SK-N-SH (cell line): ENCODE results near the gene ARFGEF2. TPM values are rescaled to one million over a fixed set of nuclear protein-coding genes. Genes with fewer than 3 reads are reported as not detected.

Source experiments
- CTCF ChIA-PET: fragments of 300-600, 350-600 bp; formaldehyde crosslinking; extraction: SDS; loops from one replicate; lab custom pipeline; 2021; lab: Yijun Ruan, JAX
- POLR2A ChIA-PET: fragments of 350-600 bp; sonication (Branson Sonifier 250); formaldehyde crosslinking; extraction: SDS; loops from one replicate; lab custom pipeline; 2020; ENCODE audit warnings: antibody characterized with exemption, inconsistent platforms; lab: Yijun Ruan, JAX
- DNase-seq: peaks from one replicate; pipeline ENCODE4 v3.0.0; 2012
- H2AFZ ChIP-seq: fragments of 200-600 bp; sonication (generic); 2 replicates; pipeline ENCODE4 v1.8.1; 2016; ENCODE audit warnings: antibody characterized with exemption, mild to moderate bottlenecking, low read depth
- H3F3A ChIP-seq: fragments of 200-600 bp; sonication (generic); replicated peaks from 2 replicates; pipeline ENCODE3; 2016; ENCODE audit warnings: antibody characterized with exemption, mild to moderate bottlenecking; ENCODE audit not compliant: insufficient read depth
- H3K27ac ChIP-seq, 2 experiments: fragments of 200-500 bp in 1 of 2; fragments of 200-600 bp in 1 of 2; sonication (Bioruptor generic) in 1 of 2; sonication (generic), shearing (Covaris generic) in 1 of 2; 2 replicates each; pipeline versions ENCODE4 v1.5.1 to v1.6.1; 2014 to 2016; ENCODE audit warnings: low read depth in 2 of 2, inconsistent platforms in 1 of 2, low read length in 1 of 2, mild to moderate bottlenecking in 1 of 2, mixed read lengths in 1 of 2
- H3K27me3 ChIP-seq: fragments of 200-600 bp; sonication (generic), shearing (Covaris generic); 2 replicates; pipeline ENCODE4 v1.6.1; 2016; ENCODE audit warnings: mixed run types; ENCODE audit not compliant: insufficient read depth
- H3K36me3 ChIP-seq, 2 experiments: fragments of 200-500 bp in 1 of 2; fragments of 200-600 bp in 1 of 2; sonication (Bioruptor generic) in 1 of 2; sonication (generic) in 1 of 2; replicated peaks in 1 of 2; 2 replicates each; pipeline versions ENCODE3 to v1.5.1; 2014 to 2016; ENCODE audit warnings: low read length in 1 of 2, mild to moderate bottlenecking in 1 of 2; ENCODE audit not compliant: insufficient read depth in 2 of 2, control insufficient read depth in 1 of 2
- H3K4me1 ChIP-seq, 2 experiments: fragments of 200-500 bp in 1 of 2; fragments of 200-600 bp in 1 of 2; sonication (Bioruptor generic) in 1 of 2; sonication (generic), shearing (Covaris generic) in 1 of 2; 2 replicates each; pipeline versions ENCODE4 v1.5.1 to v1.6.1; 2014 to 2016; ENCODE audit warnings: low read depth in 1 of 2, low read length in 1 of 2, mixed run types in 1 of 2; ENCODE audit not compliant: insufficient read depth in 2 of 2, control insufficient read depth in 1 of 2
- H3K4me2 ChIP-seq: fragments of 200-600 bp; sonication (generic), shearing (Covaris generic); 2 replicates; pipeline ENCODE4 v1.6.1; 2017; ENCODE audit warnings: mixed run types
- H3K4me3 ChIP-seq, 2 experiments: fragments of 200-500 bp in 1 of 2; fragments of 200-600 bp in 1 of 2; sonication (Bioruptor generic) in 1 of 2; sonication (generic), shearing (Covaris generic) in 1 of 2; 2 replicates each; pipeline versions ENCODE4 v1.5.1 to v1.8.1; 2014 to 2016; ENCODE audit warnings: low read depth in 2 of 2, inconsistent platforms in 1 of 2, low read length in 1 of 2, mild to moderate bottlenecking in 1 of 2, mixed read lengths in 1 of 2, moderate library complexity in 1 of 2
- H3K79me2 ChIP-seq: fragments of 200-600 bp; sonication (generic); 2 replicates; pipeline ENCODE4 v1.8.1; 2017; ENCODE audit warnings: mild to moderate bottlenecking; ENCODE audit not compliant: insufficient read depth
- H3K9ac ChIP-seq: fragments of 200-600 bp; sonication (generic); 2 replicates; pipeline ENCODE4 v1.6.1; 2017; ENCODE audit warnings: mixed run types
- H3K9me2 ChIP-seq: fragments of 200-600 bp; sonication (generic); 2 replicates; pipeline ENCODE4 v1.6.1; 2017; ENCODE audit warnings: mixed run types
- H3K9me3 ChIP-seq: fragments of 200-600 bp; sonication (generic); 2 replicates; pipeline ENCODE4 v1.6.1; 2017; ENCODE audit warnings: mixed run types, mild to moderate bottlenecking, moderate library complexity
- H4K20me1 ChIP-seq: fragments of 200-600 bp; sonication (generic); 2 replicates; pipeline ENCODE4 v1.6.1; 2017; ENCODE audit warnings: mild to moderate bottlenecking, mixed run types; ENCODE audit not compliant: insufficient read depth
- EP300 ChIP-seq, 2 experiments: IDR thresholded peaks; 2 replicates each; pipeline versions ENCODE4 v1.4.0 to v1.6.1; 2012; ENCODE audit warnings: borderline replicate concordance in 1 of 2, low read depth in 1 of 2, low read length in 1 of 2
- FOXJ3 ChIP-seq: sonication (generic); formaldehyde crosslinking; IDR thresholded peaks from 2 replicates; pipeline ENCODE4 v1.5.1; 2020; ENCODE audit warnings: mild to moderate bottlenecking, missing genetic modification reagents
- JUND ChIP-seq: IDR thresholded peaks from 2 replicates; pipeline ENCODE4 v1.4.0; 2012
- MEF2A ChIP-seq: IDR thresholded peaks from 2 replicates; pipeline ENCODE4 v1.4.0; 2012; ENCODE audit warnings: low read depth, borderline replicate concordance
- POLR2AphosphoS5 ChIP-seq: IDR thresholded peaks from 2 replicates; pipeline ENCODE4 v1.6.1; 2012; ENCODE audit warnings: low read depth, low read length
- RXRA ChIP-seq: IDR thresholded peaks from 2 replicates; pipeline ENCODE4 v1.4.0; 2012; ENCODE audit warnings: low read depth, mild to moderate bottlenecking, borderline replicate concordance
- TAF1 ChIP-seq: IDR thresholded peaks from 2 replicates; pipeline ENCODE4 v1.6.1; 2012; ENCODE audit warnings: low read depth, mild to moderate bottlenecking, low read length, moderate library complexity, borderline replicate concordance
- TEAD4 ChIP-seq: IDR thresholded peaks from 2 replicates; pipeline ENCODE4 v1.4.0; 2012; ENCODE audit warnings: mild to moderate bottlenecking, borderline replicate concordance; ENCODE audit not compliant: insufficient read depth
- YY1 ChIP-seq: IDR thresholded peaks from 2 replicates; pipeline ENCODE4 v1.4.0; 2012; ENCODE audit warnings: low read depth, mild to moderate bottlenecking
- WGBS: methylation state at CpG from one replicate; pipeline ENCODE4 v1.1.6; 2017; ENCODE audit warnings: low lambda C conversion rate; 5-methylcytosine and 5-hydroxymethylcytosine counted together
- polyA plus RNA-seq, 3 experiments: library from polyadenylated mRNA; depleted of rRNA; stranded (reverse); fragments of >200 nt; gene quantifications; 2 replicates each; pipeline ENCODE4 v1.2.3, GENCODE V29; 2012
- TF ChIP-seq, protein P1 (sequence below): IDR thresholded peaks from 2 replicates; pipeline ENCODE4 v1.4.0; 2012; ENCODE audit warnings: low read depth
- TF ChIP-seq, protein P2 (sequence below): fragments of 150-350 bp; IDR thresholded peaks from 2 replicates; pipeline ENCODE4 v1.6.1; 2016; ENCODE audit warnings: mild to moderate bottlenecking, low read depth, low read length
- TF ChIP-seq, protein P3 (sequence below): fragments of 200-600 bp; sonication (generic); IDR thresholded peaks from 2 replicates; pipeline ENCODE4 v1.6.1; 2017; ENCODE audit warnings: antibody characterized with exemption, mild to moderate bottlenecking, moderate library complexity
- TF ChIP-seq, protein P4 (sequence below): fragments of 150-350 bp; IDR thresholded peaks from 2 replicates; pipeline ENCODE4 v1.6.1; 2017; ENCODE audit warnings: antibody characterized with exemption, low read length, low read depth, borderline replicate concordance
- TF ChIP-seq, protein P5 (sequence below): IDR thresholded peaks from 2 replicates; pipeline ENCODE4 v1.4.0; 2012; ENCODE audit warnings: low read depth, borderline replicate concordance

ARFGEF2 gene
- polyA plus RNA-seq, 1 of the 3 experiments (the other 2 are of a cell fraction), result 6.1 TPM

DNA sequence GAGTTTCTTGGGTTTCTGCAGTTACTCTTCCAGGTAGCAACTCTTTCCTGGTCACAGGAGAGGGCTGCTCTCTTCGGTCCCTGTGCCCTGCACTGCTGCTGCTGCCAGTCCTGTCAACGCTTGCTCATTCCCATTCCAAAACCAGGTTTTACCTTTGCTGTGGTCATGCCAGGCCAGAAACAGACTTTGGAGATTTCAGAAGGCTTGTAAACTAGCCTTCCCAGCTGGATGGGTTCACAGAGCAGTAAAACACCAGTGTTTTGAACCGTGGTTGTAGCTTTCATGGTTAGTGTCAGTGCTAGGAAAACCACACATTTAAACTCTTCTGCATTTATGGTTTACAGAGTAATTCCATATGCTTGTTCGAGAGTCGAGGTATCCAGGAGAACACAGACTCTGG is 16.2 kb downstream of the ARFGEF2 start (continued):
- TF ChIP-seq, protein P1, sequence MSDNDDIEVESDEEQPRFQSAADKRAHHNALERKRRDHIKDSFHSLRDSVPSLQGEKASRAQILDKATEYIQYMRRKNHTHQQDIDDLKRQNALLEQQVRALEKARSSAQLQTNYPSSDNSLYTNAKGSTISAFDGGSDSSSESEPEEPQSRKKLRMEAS, result no peak
- TF ChIP-seq JUND, result no peak
- TF ChIP-seq RXRA, result no peak
- no peak for TF ChIP-seq YY1
- TF ChIP-seq, protein P2, sequence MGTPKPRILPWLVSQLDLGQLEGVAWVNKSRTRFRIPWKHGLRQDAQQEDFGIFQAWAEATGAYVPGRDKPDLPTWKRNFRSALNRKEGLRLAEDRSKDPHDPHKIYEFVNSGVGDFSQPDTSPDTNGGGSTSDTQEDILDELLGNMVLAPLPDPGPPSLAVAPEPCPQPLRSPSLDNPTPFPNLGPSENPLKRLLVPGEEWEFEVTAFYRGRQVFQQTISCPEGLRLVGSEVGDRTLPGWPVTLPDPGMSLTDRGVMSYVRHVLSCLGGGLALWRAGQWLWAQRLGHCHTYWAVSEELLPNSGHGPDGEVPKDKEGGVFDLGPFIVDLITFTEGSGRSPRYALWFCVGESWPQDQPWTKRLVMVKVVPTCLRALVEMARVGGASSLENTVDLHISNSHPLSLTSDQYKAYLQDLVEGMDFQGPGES, result no peak
- TF ChIP-seq, protein P3, sequence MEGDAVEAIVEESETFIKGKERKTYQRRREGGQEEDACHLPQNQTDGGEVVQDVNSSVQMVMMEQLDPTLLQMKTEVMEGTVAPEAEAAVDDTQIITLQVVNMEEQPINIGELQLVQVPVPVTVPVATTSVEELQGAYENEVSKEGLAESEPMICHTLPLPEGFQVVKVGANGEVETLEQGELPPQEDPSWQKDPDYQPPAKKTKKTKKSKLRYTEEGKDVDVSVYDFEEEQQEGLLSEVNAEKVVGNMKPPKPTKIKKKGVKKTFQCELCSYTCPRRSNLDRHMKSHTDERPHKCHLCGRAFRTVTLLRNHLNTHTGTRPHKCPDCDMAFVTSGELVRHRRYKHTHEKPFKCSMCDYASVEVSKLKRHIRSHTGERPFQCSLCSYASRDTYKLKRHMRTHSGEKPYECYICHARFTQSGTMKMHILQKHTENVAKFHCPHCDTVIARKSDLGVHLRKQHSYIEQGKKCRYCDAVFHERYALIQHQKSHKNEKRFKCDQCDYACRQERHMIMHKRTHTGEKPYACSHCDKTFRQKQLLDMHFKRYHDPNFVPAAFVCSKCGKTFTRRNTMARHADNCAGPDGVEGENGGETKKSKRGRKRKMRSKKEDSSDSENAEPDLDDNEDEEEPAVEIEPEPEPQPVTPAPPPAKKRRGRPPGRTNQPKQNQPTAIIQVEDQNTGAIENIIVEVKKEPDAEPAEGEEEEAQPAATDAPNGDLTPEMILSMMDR, result no peak

DNA sequence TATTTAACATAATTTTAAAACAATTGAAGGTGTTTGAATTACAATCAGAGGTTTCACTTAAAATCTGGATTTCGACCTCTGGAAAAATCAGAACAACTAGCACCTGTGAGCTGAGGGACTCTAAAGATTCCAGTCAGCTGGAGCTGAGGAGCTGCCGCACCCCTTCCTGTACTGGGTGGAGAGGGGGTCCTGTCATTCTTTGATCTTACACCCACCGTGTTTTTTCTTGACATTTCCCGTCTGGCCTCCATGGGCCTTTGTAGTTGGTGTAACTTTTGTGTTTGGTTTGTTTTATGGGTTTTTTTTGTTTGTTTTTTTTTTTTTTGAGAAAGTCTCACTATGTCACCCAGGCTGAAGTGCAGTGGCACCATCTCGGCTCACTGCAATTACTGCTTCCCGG is 17.2 kb downstream of the ARFGEF2 start:
- no peaks in the 10 kb centered on the region for H3K27me3 ChIP-seq
- peaks cover 15 to 16% of the 10 kb centered on the region in 2 experiments for H3K36me3 ChIP-seq
- H3K9ac ChIP-seq, result no peak overlapping the region
- H3F3A ChIP-seq, result no peaks in the 10 kb centered on the region
- H3K4me3 ChIP-seq, result no peak overlapping the region
- no peaks in the 10 kb centered on the region for H3K9me2 ChIP-seq
- H3K4me1 ChIP-seq, result peaks cover 0 to 4% of the 10 kb centered on the region in 2 experiments; a peak in 1 of 4 replicates
- H3K9me3 ChIP-seq, result no peaks in the 10 kb centered on the region
- DNase-seq, result no peak
- no peak for TF ChIP-seq POLR2AphosphoS5
- TF ChIP-seq, all 33 proteins: peak for 0
- Histone ChIP-seq H4K20me1 (peaks cover 31% of the 10 kb centered on the region; the same call in 1 of the 2 replicates), H3K79me2 (peaks cover 62% of the 10 kb centered on the region), H3K4me2 (no peak overlapping the region), H2AFZ (no peak overlapping the region), H3K27ac (no peak overlapping the region)
- ChIA-PET POLR2A (no interaction called here), CTCF (no interaction called here)
- WGBS, result 78% methylated on average over 6 of the region's 6 CpGs

DNA sequence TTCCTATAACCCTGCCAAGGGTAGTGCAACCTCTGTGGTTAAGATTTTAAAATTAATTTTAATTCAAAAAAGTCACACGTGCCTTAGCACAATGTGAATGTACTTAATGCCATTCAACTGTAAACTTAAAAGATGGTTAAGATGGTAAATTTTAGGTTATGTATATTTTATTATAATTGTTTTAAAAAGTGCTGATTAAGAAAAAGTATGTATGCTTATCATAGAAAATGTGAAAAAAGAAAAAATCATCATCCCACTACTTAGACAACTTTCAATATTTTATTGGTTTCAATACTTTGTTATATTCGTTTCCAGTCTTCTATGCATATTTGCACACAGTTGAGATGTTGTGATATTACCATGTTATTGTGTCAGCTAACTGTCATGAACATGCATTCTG is 18.7 kb downstream of the ARFGEF2 start:
- WGBS, result 98% methylated on average over 2 of the region's 2 CpGs
- no peak for TF ChIP-seq RXRA
- TF ChIP-seq, protein P4, sequence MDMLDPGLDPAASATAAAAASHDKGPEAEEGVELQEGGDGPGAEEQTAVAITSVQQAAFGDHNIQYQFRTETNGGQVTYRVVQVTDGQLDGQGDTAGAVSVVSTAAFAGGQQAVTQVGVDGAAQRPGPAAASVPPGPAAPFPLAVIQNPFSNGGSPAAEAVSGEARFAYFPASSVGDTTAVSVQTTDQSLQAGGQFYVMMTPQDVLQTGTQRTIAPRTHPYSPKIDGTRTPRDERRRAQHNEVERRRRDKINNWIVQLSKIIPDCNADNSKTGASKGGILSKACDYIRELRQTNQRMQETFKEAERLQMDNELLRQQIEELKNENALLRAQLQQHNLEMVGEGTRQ, result no peak
- TF ChIP-seq POLR2AphosphoS5, result no peak
- no peak for TF ChIP-seq TAF1
- TF ChIP-seq, protein P2, result no peak
- TF ChIP-seq, protein P3, result no peak
- TF ChIP-seq TEAD4, result no peak
- no peak for TF ChIP-seq FOXJ3 (CRISPR knock-in tag)
- TF ChIP-seq, protein P5, sequence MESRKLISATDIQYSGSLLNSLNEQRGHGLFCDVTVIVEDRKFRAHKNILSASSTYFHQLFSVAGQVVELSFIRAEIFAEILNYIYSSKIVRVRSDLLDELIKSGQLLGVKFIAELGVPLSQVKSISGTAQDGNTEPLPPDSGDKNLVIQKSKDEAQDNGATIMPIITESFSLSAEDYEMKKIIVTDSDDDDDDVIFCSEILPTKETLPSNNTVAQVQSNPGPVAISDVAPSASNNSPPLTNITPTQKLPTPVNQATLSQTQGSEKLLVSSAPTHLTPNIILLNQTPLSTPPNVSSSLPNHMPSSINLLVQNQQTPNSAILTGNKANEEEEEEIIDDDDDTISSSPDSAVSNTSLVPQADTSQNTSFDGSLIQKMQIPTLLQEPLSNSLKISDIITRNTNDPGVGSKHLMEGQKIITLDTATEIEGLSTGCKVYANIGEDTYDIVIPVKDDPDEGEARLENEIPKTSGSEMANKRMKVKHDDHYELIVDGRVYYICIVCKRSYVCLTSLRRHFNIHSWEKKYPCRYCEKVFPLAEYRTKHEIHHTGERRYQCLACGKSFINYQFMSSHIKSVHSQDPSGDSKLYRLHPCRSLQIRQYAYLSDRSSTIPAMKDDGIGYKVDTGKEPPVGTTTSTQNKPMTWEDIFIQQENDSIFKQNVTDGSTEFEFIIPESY, result no peak
- TF ChIP-seq EP300 (IDR thresholded peaks at IDR 0.05; ENCODE audit: borderline replicate concordance in 1 of 2, low read depth in 1 of 2, low read length in 1 of 2), result no peak
- no peak for TF ChIP-seq YY1
- no peak for TF ChIP-seq MEF2A

More for the DNA sequence above, 18.7 kb downstream of the ARFGEF2 start:
- peaks cover 0 to 4% of the 10 kb centered on the region in 2 experiments; a peak in 1 of 4 replicates for H3K4me1 ChIP-seq
- ChIA-PET CTCF (no interaction called here), POLR2A (no interaction called here)
- peaks cover 18% of the 10 kb centered on the region in 2 experiments for H3K36me3 ChIP-seq
- H3K4me3 ChIP-seq, result no peak overlapping the region
- no peaks in the 10 kb centered on the region for H3K9me3 ChIP-seq
- no peaks in the 10 kb centered on the region for H3K27me3 ChIP-seq
- no peaks in the 10 kb centered on the region for H3F3A ChIP-seq
- peaks cover 23% of the 10 kb centered on the region; the same call in 1 of the 2 replicates for H4K20me1 ChIP-seq
- no peaks in the 10 kb centered on the region for H3K9me2 ChIP-seq
- DNase-seq, result no peak
- H3K4me2 ChIP-seq, result no peak overlapping the region
- peaks cover 47% of the 10 kb centered on the region for H3K79me2 ChIP-seq
- H3K27ac ChIP-seq, result no peak overlapping the region
- H3K9ac ChIP-seq, result no peak overlapping the region
- H2AFZ ChIP-seq, result no peak overlapping the region
